ENCODE measurements around the gene UNC5C.

Gene UNC5C

DNA sequence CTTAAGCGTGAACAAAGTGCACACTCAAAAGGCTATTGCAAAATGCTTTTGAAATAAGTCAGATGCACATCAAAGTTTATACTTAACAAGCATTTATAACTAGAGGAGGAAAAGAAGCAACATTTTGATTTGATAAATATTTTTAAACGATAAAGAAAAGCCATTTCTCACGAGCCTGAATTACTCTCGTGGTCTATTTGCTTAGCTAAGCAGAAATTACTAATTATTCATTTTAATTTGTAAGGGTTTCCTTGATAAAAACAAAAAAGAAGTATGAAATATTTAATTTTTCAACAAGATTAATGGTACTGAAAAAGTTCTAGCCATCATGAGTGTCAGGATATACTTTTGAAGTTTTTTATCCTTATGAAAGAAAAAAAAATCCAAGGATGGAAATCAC, 78.2 kb downstream of the UNC5C start:
- DNase-seq (ENCODE audit: low read depth, low spot score): no peak
- no peak overlapping the region for H3K27ac ChIP-seq

DNA sequence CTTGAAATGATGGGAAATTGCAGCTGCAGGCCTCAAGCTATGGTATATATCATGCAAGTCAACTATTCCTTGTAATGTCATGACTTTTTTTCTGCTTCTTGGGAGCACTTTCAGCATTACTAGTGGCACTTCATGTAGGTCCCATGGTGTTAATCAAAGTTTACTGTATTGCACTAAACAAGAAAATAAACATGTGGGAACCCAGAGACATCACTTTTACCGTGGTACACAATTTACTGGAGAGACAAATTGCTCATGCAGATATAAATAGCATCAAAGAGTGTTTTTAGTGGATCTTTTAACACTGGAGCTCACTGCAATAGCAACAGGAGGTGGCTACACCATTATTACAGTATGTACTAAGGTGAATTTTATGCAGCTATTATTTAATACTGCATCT, 79.2 kb downstream of the UNC5C start:
- no peak overlapping the region for H3K27ac ChIP-seq
- no peak for DNase-seq (ENCODE audit: low read depth, low spot score)

DNA sequence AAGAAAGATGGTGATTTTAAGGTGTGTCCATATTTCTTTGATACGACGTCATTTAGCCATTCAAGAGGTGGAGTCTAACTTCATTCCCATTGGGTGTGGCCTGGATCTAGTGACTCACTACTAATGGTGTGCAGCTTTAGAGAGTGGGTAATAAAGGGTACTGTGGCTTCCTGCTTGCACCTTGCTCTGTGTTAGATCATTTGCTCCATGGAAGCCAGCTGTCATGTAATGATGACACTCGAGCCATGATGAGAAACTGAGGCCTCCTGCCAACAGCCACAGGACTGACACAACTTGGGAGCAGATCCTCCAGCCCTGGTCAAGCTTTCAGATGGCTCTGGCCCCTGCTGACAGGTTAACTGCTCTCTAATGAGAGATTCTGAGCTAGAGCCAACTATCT, 82.0 kb downstream of the UNC5C start:
- H3K27ac ChIP-seq: no peak overlapping the region
- DNase-seq (ENCODE audit: low read depth, low spot score): no peak

DNA sequence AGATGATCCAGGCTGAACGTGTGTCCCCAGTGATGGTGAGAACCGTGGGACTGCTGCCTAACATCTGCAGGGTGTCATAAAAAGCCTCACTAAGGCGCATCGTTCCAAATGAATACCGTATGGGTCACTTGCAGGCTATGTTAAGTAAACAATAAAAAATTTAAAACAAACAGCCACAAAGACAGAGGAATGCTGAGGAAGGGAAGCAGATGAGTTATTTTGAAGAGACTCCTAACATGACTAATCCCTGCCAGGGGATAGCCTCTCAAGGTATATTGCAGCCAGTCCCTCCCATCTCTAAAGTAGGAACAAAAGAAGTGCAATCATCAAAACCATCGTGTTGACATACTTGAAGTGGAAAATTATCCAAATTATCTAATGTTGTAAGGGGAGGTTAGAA, 83.8 kb downstream of the UNC5C start:
- no peak overlapping the region for H3K27ac ChIP-seq
- no peak for DNase-seq (ENCODE audit: low read depth, low spot score)

DNA sequence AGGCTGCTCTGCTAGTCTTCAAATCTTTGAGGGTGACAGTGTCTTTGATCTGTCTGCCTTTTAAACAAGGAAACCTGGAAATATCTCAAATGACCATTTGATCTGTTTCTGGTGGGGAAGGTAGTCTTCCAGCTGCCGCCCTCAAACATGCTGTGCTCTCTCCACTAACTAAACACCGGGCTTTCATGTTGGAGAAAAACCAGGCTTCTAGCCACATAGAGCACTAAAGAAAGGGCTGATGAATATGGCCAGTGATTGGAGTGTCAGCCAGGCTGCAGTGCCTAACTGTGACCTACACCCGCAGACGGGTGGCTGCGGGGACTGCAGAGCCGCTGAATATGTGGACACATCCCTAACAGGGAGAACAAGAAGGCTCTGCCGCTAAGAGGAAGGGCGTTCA, 85.9 kb downstream of the UNC5C start:
- no peak overlapping the region for H3K27ac ChIP-seq
- no peak for DNase-seq (ENCODE audit: low read depth, low spot score)

DNA sequence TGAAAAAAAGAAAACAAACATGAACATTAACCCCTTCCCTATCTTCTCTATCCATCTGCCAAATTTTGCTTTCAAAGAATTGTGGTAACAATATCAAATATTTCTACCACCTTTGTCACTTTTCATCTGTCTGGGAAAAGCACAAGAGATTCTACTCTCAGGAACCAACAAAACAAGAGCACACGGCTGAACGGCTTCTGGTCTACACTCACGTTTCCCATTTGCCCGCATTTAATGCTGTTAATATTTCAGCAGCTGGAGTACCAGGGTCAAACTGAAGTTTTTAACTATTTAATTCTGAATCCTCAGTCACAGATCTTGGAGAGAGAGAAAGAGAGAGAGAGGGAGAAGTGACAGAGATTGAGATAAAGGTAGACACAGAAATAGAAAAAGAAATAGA, 91.4 kb downstream of the UNC5C start:
- DNase-seq (ENCODE audit: low read depth, low spot score): no peak
- H3K27ac ChIP-seq: no peak overlapping the region

DNA sequence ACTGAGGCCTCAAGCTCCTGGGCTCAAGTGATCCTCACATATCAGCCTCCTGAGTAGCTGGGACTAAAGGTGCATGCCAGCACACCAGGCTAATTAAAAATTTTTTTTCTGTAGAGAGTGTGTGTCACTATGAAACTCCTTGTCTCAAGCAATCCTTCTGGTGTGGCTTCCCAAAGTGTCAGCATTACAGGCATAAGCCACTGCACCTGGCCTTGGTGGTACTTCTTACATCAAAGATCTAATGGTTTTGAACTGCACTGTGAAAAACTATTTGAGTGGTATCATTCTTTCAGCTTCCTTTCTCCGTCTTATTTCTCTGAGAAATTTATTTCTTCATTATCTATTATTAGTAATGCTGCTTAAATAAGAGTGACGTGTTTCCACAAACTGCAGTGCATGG, 98.5 kb downstream of the UNC5C start:
- DNase-seq (ENCODE audit: low read depth, low spot score): no peak
- H3K27ac ChIP-seq: no peak overlapping the region

DNA sequence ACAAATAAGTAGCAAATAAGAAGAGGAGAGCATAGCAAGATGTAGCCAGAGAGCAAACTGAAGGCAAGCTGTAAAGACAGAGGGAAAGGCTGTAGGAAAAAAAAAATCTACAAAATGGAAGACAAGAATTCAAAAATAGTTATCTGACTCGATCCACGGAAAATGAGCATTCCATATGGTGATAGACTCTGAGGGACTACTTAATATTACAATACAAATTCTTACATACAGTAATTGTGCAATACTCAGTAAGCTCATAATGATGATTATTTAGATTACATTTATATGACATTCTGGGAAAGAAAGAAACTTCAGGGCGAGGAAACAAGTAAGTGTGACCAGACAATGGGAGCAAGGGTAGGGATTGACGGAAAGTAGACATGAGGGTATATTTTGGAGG, 102.6 kb downstream of the UNC5C start:
- DNase-seq (ENCODE audit: low read depth, low spot score): no peak
- no peak overlapping the region for H3K27ac ChIP-seq

DNA sequence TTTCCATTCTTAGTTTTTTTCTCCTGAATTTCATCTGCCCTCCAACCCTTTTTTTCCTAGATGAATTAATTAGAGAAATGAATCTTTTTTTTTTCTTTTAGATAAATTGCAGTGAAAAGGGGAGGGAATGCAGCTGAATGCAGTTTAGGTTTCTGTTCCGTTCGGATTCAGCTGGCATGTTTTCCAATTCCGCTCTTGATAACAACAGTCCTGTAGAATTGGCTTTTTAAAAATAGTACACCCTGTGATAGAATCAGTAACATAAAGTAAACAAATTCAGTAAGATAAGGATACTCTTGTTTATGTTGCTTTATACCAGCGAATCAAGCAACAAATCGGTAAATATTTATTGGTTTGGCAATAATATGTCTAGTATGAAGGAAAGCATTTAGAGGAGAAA, 103.5 kb downstream of the UNC5C start:
- no peak overlapping the region for H3K27ac ChIP-seq
- no peak for DNase-seq (ENCODE audit: low read depth, low spot score)

DNA sequence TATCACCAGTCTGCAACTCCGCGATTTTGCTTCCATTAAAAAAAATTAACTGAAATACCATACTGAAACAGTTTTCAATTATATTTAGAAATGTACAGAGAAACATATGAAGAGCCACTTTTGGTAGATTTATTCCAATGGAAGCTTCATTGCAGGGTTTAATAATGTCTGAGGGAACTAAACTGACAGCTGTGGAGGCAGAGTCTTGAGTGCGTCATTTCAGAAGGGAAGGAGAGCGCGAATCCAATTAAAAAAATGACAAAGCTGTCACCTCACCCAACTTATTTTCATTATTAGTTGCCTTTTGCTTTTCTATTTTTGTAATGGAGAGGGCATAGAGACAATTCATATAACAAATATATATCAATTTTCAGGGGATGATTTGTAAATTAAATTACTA, 104.0 kb downstream of the UNC5C start:
- no peak overlapping the region for H3K27ac ChIP-seq
- no peak for DNase-seq (ENCODE audit: low read depth, low spot score)

DNA sequence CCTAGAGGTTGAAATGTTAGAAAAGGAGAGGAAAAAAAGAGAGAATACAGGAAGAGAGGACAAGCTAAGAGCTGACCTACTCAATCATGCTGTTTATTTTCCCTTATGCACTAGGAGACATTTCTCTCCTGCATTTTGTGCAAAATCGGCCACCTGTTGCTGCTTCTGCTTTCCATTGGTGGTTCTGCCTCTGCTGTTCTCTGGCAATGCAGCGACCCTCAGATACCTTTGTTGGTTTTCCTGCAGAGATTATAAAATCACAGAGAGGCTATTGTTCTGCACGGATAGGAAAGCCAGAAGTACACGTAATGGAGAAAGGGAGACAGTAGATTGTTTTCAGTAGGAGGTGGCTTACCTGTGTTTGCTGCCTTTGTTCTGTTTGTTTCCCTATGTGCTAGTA, 108.9 kb downstream of the UNC5C start:
- no peak overlapping the region for H3K27ac ChIP-seq
- DNase-seq (ENCODE audit: low read depth, low spot score): no peak

DNA sequence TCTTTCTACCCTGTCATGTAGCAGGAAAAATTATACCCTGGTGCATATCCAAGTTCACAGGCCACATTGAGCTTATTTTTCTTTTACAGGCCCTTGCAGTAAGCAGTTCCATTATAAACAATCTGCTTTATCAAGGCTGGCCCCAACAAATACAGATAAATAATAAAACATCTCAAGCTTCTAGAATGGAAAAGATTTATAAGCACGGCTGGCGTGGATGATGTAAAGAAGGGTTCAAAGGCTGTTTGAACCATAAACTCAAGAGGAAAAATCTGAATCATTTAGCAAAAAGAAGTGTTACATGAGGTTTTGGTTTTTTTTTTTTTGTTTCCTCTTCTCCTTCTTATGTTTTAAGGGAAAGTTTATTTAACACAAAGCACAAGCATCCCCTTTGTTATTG, 109.7 kb downstream of the UNC5C start:
- no peak overlapping the region for H3K27ac ChIP-seq
- DNase-seq (ENCODE audit: low read depth, low spot score): no peak

DNA sequence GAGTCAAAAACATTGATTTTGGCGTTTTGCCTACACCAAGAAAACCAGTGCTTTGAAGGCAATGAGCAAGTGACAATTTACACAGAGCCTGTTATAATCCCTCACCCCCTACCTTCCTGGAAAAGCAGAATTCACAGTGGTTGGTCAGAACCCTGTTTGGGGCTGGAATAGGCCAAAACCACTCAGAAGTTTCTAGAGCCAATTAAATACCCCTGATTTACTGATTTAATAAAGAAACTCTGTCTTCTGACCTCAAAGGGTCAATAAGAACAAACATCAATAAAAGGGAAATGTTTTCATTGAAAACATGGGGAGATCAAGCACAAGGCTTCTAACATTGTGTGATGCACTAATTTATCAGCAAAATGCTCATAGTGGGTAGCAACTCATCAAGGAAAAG, 116.3 kb downstream of the UNC5C start:
- no peak overlapping the region for H3K27ac ChIP-seq
- DNase-seq (ENCODE audit: low read depth, low spot score): no peak

DNA sequence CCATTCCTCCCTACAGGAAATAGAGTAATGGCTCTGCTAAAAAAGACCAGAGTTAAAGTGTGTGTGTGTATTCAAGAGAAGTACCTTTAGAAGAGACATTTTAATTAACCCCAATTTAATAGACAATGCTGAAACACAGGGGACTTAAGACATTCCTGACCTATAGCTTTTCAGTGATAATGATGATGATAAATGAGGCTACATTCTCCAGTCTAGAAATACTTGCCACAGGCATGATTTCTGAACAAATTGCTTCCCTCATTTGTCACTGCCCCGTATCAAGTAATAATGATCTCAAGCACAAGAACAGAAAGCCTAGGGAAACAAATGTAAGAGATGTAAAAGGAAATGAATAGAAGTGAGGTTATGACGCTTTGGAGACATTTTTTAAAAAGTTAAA, 117.1 kb downstream of the UNC5C start:
- no peak overlapping the region for H3K27ac ChIP-seq
- no peak for DNase-seq (ENCODE audit: low read depth, low spot score)

DNA sequence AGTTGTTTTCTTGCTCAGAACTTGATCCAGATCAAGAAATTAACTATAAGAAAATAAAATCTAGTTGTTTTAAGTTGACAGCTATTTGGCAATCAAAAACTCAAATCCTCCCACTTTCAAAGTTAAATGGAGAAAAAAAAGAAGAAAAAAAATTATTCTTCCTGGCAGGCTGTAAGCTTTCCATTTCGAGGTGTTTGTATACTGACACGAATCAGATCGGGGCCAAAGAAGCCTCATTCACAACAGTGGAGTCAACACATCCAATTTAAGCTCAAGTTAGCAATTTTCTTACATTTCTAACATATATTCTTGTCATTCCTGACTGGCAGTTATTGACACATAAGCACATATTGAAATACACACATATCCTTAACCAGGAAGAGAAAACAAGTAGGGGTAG, 119.4 kb downstream of the UNC5C start:
- H3K27ac ChIP-seq: no peak overlapping the region
- no peak for DNase-seq (ENCODE audit: low read depth, low spot score)

DNA sequence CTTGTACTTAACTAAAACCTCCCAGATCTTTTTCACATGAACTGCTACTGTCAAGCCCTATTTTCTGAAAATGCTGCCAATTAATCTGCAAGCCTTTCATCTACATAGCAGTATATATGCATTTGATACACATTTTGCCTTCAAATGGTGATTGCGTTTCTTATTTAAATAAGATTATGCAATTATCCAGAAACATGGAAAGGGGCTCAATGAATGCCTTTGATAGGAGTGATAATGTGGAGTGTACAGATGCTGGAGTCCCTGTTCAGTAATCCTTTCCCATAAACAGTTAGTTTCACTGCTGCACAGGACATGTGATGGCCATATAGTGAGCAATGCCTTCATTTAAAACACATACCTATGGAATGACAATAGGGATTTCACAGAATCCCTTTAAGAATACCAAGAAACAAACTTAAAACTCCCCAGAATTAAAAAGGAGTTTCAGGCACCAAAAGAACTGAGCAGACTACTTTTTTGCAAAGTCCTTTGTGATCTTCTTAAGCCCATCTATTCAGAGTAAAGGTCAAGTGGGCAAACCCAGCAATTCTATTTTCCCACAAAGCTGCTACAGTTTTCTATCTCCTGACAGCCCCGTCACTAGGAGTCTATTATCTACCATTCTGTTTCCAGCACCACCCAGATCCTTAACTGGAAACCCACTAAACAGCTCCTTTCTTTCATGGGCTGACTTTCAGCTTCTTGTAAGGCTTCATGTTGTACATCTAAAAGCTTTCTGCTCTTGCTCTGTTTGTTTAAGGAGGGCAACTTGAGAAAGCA, 120.3 kb downstream of the UNC5C start:
- DNase-seq (ENCODE audit: low read depth, low spot score): no peak
- no peak overlapping the region for H3K27ac ChIP-seq

DNA sequence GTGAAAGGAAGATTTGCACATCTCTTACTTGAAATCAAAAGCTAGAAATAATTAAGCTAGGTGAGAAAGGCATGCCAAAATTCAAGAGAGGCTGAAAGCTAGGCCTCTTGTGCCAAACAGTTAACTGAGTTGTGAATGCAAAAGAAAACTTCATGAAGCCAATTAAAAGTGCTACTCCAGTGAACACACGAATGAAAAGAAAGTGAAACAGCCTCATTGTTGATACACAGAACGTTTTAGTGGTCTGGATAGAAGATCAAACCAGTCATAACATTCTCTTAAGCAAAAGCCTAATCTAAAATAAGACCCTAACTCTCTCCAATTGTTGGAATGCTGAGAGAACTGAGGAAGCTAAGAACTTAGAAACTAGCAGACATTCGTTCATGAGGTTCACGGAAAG, 122.3 kb downstream of the UNC5C start:
- DNase-seq (ENCODE audit: low read depth, low spot score): no peak

DNA sequence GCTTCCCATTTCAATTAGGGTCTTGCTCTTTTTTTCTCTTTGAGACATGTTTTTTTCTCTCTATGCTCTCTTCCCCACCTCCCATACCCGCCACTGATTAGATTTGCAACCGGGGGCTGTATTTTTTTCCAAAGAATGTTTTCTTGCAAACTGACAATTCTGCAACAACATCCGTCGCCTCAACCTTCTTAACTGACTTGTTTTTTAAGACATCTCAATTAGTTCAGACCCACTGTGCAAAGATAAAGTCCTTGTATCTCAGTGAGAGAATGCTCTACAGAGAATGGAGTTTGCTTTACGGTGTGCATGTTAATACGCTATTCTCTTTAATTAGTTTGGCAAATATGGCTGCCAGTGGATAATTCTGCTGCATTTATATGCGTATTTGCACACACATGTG, 126.3 kb downstream of the UNC5C start:
- no peak overlapping the region for H3K27ac ChIP-seq
- DNase-seq (ENCODE audit: low read depth, low spot score): no peak

More for the DNA sequence above, 122.3 kb downstream of the UNC5C start:
- no peak overlapping the region for H3K27ac ChIP-seq

DNA sequence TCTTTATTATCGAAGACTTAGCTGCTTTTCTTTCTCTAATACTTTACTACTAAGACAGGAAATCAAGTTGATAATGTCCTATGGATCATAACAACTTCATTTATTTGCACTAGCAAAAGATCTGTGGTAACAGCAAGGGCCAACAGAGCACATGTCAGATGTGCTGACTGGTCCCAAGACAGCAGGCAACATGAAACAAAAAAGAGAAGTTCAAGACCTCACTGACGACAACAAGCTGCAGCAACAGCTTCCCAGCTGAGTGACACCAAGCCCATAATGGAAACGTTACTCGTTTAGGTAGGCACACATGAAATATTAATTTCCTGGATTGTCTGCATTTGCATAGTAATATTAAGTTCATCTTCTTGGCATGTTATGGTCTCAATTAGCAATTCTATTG, 126.9 kb downstream of the UNC5C start:
- no peak for DNase-seq (ENCODE audit: low read depth, low spot score)
- H3K27ac ChIP-seq: no peak overlapping the region

DNA sequence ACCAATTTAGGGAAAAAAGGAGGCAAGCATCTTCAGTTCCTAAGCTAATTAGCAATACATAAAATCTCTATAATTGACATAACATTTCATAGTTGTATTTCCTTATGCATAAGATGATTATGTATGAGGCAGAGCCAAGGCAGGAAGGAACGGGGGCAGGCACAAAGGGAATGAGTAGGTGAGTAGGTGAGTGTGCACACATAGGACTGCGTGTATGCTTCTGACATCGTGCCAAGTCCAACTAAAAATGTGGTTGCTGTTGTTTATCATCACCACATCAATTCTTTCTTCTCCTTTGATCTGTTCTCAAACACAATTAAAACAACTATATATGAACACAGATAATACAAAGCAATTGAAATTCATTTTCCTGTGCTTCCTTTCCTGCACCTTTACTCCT, 131.2 kb downstream of the UNC5C start:
- no peak overlapping the region for H3K27ac ChIP-seq
- peak; percentile 5 for DNase-seq (ENCODE audit: low read depth, low spot score)

DNA sequence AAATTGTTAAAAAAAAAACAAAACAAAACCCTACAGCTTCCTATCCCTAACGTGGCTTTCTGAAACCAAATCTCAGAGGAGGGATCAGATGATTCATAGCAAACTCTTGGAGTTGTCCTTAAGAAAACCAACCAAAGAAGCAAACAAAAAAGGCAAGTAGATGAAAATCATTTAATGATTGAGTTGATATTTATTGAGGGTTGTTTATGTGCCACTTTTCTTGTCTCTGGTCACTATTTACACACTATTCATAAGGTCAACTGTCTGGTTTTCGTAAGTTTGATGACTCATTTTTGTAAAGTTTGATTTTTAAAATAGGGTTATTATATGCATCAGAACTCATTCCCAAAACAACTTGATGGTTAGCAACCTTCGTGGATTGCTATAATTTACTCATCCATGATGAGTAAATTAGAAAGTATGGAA, 133.4 kb downstream of the UNC5C start:
- DNase-seq (ENCODE audit: low read depth, low spot score): no peak
- H3K27ac ChIP-seq: no peak overlapping the region

DNA sequence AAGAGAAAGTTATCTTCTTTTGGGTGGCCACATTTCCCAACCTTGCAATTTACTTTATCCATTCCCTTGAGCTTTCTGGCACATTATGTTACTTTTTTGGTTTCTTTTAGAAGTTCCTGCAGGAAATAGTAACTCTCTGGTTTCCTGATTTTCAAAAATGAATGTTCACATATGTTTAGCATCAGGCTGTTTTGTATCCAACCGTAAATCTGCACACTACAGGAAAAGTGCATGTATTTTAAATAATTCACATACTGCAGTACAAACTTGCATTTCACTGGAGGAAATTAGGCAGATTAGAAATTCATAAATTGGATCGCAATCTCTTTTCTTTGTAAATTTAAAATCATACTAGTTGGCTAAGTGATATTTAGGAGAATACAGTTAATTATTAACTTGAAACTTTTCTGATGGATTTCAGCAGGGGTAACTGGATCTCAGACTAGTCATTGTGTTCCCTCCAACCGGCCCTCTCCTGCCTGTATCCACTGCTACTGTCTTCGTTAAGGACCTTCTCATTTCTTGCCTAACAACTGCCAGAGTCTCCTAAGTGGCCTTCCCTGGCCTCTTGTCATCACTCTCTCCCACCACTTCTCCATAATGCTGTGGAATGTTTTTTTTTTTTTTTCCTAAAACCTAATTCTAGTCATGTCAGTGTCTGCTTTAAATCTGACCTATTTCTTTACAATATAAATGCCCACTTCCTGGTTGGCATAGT, 137.2 kb downstream of the UNC5C start:
- DNase-seq (ENCODE audit: low read depth, low spot score): no peak

More for the DNA sequence above, 137.2 kb downstream of the UNC5C start:
- no peak overlapping the region for H3K27ac ChIP-seq

All from epithelial cell of prostate (primary cell).